ENCODE data around the gene POLE. TPM values are rescaled to one million over a fixed set of nuclear protein-coding genes. Genes with fewer than 3 reads are reported as not detected.

POLE gene
- total RNA-seq, 1 donor from 2014 or later: 32.9 TPM

GRCh38 chr12:132659146-132659545 is 28.0 kb downstream of the POLE start:
- Histone ChIP-seq H3K4me1 (ENCODE audit: control insufficient read depth in 3 of 3, insufficient read depth in 3 of 3, low read length in 3 of 3) (no peaks in the 10 kb centered on the region), H3K4me3 (ENCODE audit: low read length in 3 of 3) (no peak overlapping the region), H3K9ac (ENCODE audit: low read depth in 1 of 3, low read length in 3 of 3) (no peak overlapping the region), H3K27ac (ENCODE audit: low read depth, low read length) (no peak overlapping the region), H3K9me3 (ENCODE audit: control insufficient read depth in 3 of 3, low read length in 3 of 3) (no peaks in the 10 kb centered on the region), H3K27me3 (ENCODE audit: control insufficient read depth in 3 of 3, insufficient read depth in 3 of 3, low read length in 3 of 3) (no peaks in the 10 kb centered on the region), H3K36me3 (ENCODE audit: control insufficient read depth in 3 of 3, insufficient read depth in 3 of 3, low read length in 3 of 3) (peaks cover 71 to 81% (median 77%) of the 10 kb centered on the region in 3 donors)

GRCh38 chr12:132658149-132658894 is 28.8 kb downstream of the POLE start:
- Histone ChIP-seq H3K9ac (ENCODE audit: low read depth in 1 of 3, low read length in 3 of 3) (no peak overlapping the region), H3K9me3 (ENCODE audit: control insufficient read depth in 3 of 3, low read length in 3 of 3) (no peaks in the 10 kb centered on the region), H3K27ac (ENCODE audit: low read depth, low read length) (no peak overlapping the region), H3K27me3 (ENCODE audit: control insufficient read depth in 3 of 3, insufficient read depth in 3 of 3, low read length in 3 of 3) (no peaks in the 10 kb centered on the region), H3K36me3 (ENCODE audit: control insufficient read depth in 3 of 3, insufficient read depth in 3 of 3, low read length in 3 of 3) (peaks cover 64 to 74% (median 72%) of the 10 kb centered on the region in 3 donors), H3K4me3 (ENCODE audit: low read length in 3 of 3) (no peak overlapping the region), H3K4me1 (ENCODE audit: control insufficient read depth in 3 of 3, insufficient read depth in 3 of 3, low read length in 3 of 3) (no peaks in the 10 kb centered on the region)

DNA sequence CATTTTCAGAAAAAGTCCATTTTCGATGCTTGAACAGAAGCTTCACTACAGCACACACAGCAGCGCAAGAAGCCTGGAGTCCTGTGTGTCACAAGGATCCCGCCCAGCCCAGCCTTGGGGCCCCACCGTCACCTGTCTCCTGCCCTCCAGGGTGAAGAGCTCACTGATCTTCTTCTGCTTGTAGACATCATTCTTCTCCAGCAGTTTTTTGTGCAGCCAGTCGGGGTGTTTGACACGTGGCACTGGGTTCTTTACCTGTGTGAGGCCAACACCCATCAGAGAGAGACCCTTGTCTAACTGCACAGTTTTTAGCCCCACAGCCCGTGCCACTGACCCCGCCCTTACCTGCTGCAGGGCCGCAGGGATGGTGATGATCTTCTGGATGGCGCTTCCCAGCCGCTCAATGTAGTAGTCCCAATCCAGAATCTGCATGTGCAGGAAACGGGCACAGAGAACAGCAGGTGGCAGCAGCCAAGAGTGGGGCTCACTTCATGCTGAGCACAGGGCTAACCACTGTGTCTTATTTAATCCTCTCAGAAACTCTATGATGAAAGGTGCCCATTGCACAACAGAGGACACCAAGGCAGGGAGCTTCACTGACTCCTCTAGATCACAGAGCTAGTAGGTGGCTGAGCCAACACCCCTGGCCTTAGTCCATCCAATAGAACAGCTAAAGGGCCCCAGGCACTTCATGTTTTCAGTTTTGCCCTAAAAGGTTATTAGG is 30.0 kb downstream of the POLE start:
- Histone ChIP-seq H3K36me3 (ENCODE audit: control insufficient read depth in 3 of 3, insufficient read depth in 3 of 3, low read length in 3 of 3) (peaks cover 59 to 71% (median 64%) of the 10 kb centered on the region in 3 donors), H3K9ac (ENCODE audit: low read depth in 1 of 3, low read length in 3 of 3) (no peak overlapping the region), H3K27me3 (ENCODE audit: control insufficient read depth in 3 of 3, insufficient read depth in 3 of 3, low read length in 3 of 3) (no peaks in the 10 kb centered on the region), H3K27ac (ENCODE audit: low read depth, low read length) (no peak overlapping the region), H3K4me1 (ENCODE audit: control insufficient read depth in 3 of 3, insufficient read depth in 3 of 3, low read length in 3 of 3) (no peaks in the 10 kb centered on the region), H3K4me3 (ENCODE audit: low read length in 3 of 3) (no peak overlapping the region), H3K9me3 (ENCODE audit: control insufficient read depth in 3 of 3, low read length in 3 of 3) (no peaks in the 10 kb centered on the region)

GRCh38 chr12:132653567-132654290 is 33.4 kb downstream of the POLE start:
- H3K4me3 ChIP-seq (ENCODE audit: low read length in 3 of 3): no peak overlapping the region
- no peaks in the 10 kb centered on the region for H3K27me3 ChIP-seq (ENCODE audit: control insufficient read depth in 3 of 3, insufficient read depth in 3 of 3, low read length in 3 of 3)
- H3K36me3 ChIP-seq (ENCODE audit: control insufficient read depth in 3 of 3, insufficient read depth in 3 of 3, low read length in 3 of 3): peaks cover 43 to 60% (median 47%) of the 10 kb centered on the region in 3 donors
- no peaks in the 10 kb centered on the region for H3K9me3 ChIP-seq (ENCODE audit: control insufficient read depth in 3 of 3, low read length in 3 of 3)
- no peak overlapping the region for H3K27ac ChIP-seq (ENCODE audit: low read depth, low read length)
- no peaks in the 10 kb centered on the region for H3K4me1 ChIP-seq (ENCODE audit: control insufficient read depth in 3 of 3, insufficient read depth in 3 of 3, low read length in 3 of 3)
- no peak overlapping the region for H3K9ac ChIP-seq (ENCODE audit: low read depth in 1 of 3, low read length in 3 of 3)

DNA sequence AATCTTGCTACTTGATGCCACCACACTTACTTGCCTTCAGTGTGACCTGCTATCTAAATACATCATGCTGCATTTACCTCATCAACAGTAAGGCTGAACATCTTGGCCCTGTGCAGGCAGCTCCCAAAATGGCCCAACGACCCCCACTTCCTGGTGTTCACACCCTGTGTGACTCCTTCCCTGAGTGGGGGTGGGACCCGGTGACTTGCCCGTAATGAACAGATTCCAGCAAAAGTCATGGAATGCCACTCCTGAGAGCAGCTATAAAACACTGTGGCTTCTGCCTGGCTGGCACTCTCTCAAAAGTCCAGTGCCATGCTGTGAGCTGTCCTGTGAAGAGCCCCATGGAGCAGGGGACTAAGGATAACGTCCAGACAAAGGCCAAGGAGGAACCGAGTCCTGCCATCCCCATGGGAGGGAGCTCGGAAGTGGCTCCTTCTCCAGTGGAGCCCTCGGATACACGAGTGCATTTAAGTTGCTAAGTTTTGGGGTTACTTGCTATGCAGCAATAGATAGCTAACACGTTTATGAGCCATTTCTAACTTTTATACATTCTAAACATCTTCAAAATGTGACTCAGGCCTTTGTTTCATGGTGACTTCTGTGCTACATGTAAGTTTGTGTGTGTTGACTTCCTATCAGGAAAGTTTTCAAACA is 35.6 kb downstream of the POLE start:
- Histone ChIP-seq H3K4me3 (ENCODE audit: low read length in 3 of 3) (no peak overlapping the region), H3K9me3 (ENCODE audit: control insufficient read depth in 3 of 3, low read length in 3 of 3) (no peaks in the 10 kb centered on the region), H3K36me3 (ENCODE audit: control insufficient read depth in 3 of 3, insufficient read depth in 3 of 3, low read length in 3 of 3) (peaks cover 37 to 54% (median 44%) of the 10 kb centered on the region in 3 donors), H3K4me1 (ENCODE audit: control insufficient read depth in 3 of 3, insufficient read depth in 3 of 3, low read length in 3 of 3) (no peaks in the 10 kb centered on the region), H3K27ac (ENCODE audit: low read depth, low read length) (no peak overlapping the region), H3K9ac (ENCODE audit: low read depth in 1 of 3, low read length in 3 of 3) (peak overlapping the region in 1 of 3 donors; percentile 8), H3K27me3 (ENCODE audit: control insufficient read depth in 3 of 3, insufficient read depth in 3 of 3, low read length in 3 of 3) (no peaks in the 10 kb centered on the region)

GRCh38 chr12:132649226-132649945 is 37.8 kb downstream of the POLE start:
- no peak overlapping the region for H3K27ac ChIP-seq (ENCODE audit: low read depth, low read length)
- no peak overlapping the region for H3K9ac ChIP-seq (ENCODE audit: low read depth in 1 of 3, low read length in 3 of 3)
- no peaks in the 10 kb centered on the region for H3K27me3 ChIP-seq (ENCODE audit: control insufficient read depth in 3 of 3, insufficient read depth in 3 of 3, low read length in 3 of 3)
- no peaks in the 10 kb centered on the region for H3K4me1 ChIP-seq (ENCODE audit: control insufficient read depth in 3 of 3, insufficient read depth in 3 of 3, low read length in 3 of 3)
- no peak overlapping the region for H3K4me3 ChIP-seq (ENCODE audit: low read length in 3 of 3)
- H3K36me3 ChIP-seq (ENCODE audit: control insufficient read depth in 3 of 3, insufficient read depth in 3 of 3, low read length in 3 of 3): peaks cover 34 to 48% (median 41%) of the 10 kb centered on the region in 3 donors
- no peaks in the 10 kb centered on the region for H3K9me3 ChIP-seq (ENCODE audit: control insufficient read depth in 3 of 3, low read length in 3 of 3)

- Histone ChIP-seq H3K27ac (ENCODE audit: low read depth, low read length) (no peak overlapping the region), H3K27me3 (ENCODE audit: control insufficient read depth in 3 of 3, insufficient read depth in 3 of 3, low read length in 3 of 3) (no peaks in the 10 kb centered on the region), H3K4me3 (ENCODE audit: low read length in 3 of 3) (no peak overlapping the region), H3K9me3 (ENCODE audit: control insufficient read depth in 3 of 3, low read length in 3 of 3) (no peaks in the 10 kb centered on the region), H3K36me3 (ENCODE audit: control insufficient read depth in 3 of 3, insufficient read depth in 3 of 3, low read length in 3 of 3) (peaks cover 35 to 48% (median 44%) of the 10 kb centered on the region in 3 donors), H3K4me1 (ENCODE audit: control insufficient read depth in 3 of 3, insufficient read depth in 3 of 3, low read length in 3 of 3) (no peaks in the 10 kb centered on the region), H3K9ac (ENCODE audit: low read depth in 1 of 3, low read length in 3 of 3) (no peak overlapping the region)
Observed at GRCh38 chr12:132648616-132649225, 38.4 kb downstream of the POLE start.

- Histone ChIP-seq H3K36me3 (ENCODE audit: control insufficient read depth in 3 of 3, insufficient read depth in 3 of 3, low read length in 3 of 3) (peaks cover 43 to 53% (median 47%) of the 10 kb centered on the region in 3 donors), H3K4me3 (ENCODE audit: low read length in 3 of 3) (no peak overlapping the region), H3K27ac (ENCODE audit: low read depth, low read length) (no peak overlapping the region), H3K27me3 (ENCODE audit: control insufficient read depth in 3 of 3, insufficient read depth in 3 of 3, low read length in 3 of 3) (no peaks in the 10 kb centered on the region), H3K9me3 (ENCODE audit: control insufficient read depth in 3 of 3, low read length in 3 of 3) (no peaks in the 10 kb centered on the region), H3K9ac (ENCODE audit: low read depth in 1 of 3, low read length in 3 of 3) (no peak overlapping the region), H3K4me1 (ENCODE audit: control insufficient read depth in 3 of 3, insufficient read depth in 3 of 3, low read length in 3 of 3) (no peaks in the 10 kb centered on the region)
Observed at GRCh38 chr12:132647858-132648257, 39.3 kb downstream of the POLE start.

- Histone ChIP-seq H3K4me3 (ENCODE audit: low read length in 3 of 3) (no peak overlapping the region), H3K9ac (ENCODE audit: low read depth in 1 of 3, low read length in 3 of 3) (no peak overlapping the region), H3K9me3 (ENCODE audit: control insufficient read depth in 3 of 3, low read length in 3 of 3) (no peaks in the 10 kb centered on the region), H3K4me1 (ENCODE audit: control insufficient read depth in 3 of 3, insufficient read depth in 3 of 3, low read length in 3 of 3) (no peaks in the 10 kb centered on the region), H3K27me3 (ENCODE audit: control insufficient read depth in 3 of 3, insufficient read depth in 3 of 3, low read length in 3 of 3) (no peaks in the 10 kb centered on the region), H3K36me3 (ENCODE audit: control insufficient read depth in 3 of 3, insufficient read depth in 3 of 3, low read length in 3 of 3) (peaks cover 49 to 59% (median 57%) of the 10 kb centered on the region in 3 donors), H3K27ac (ENCODE audit: low read depth, low read length) (no peak overlapping the region)
Observed at GRCh38 chr12:132646850-132647249, 40.3 kb downstream of the POLE start.

Measured in skeletal muscle tissue (tissue), 4 donors.